GM19328 (cell line): ENCODE results near the gene NUTF2.

Experiments used
- ATAC-seq: cut with Tn5 transposase; IDR thresholded peaks from one replicate; pipeline ENCODE4 v1.9.1; 2021; ENCODE audit warnings: mild to moderate bottlenecking, moderate library complexity; ENCODE audit not compliant: unreplicated experiment

Gene NUTF2

GRCh38 chr16:67846320-67847063, at the start of gene NUTF2:
Gene NUTF2 (plus strand): TSS chr16:67846933. CDS start chr16:67865131, 18,198 bp downstream.
- ATAC-seq = peak; percentile 54

DNA sequence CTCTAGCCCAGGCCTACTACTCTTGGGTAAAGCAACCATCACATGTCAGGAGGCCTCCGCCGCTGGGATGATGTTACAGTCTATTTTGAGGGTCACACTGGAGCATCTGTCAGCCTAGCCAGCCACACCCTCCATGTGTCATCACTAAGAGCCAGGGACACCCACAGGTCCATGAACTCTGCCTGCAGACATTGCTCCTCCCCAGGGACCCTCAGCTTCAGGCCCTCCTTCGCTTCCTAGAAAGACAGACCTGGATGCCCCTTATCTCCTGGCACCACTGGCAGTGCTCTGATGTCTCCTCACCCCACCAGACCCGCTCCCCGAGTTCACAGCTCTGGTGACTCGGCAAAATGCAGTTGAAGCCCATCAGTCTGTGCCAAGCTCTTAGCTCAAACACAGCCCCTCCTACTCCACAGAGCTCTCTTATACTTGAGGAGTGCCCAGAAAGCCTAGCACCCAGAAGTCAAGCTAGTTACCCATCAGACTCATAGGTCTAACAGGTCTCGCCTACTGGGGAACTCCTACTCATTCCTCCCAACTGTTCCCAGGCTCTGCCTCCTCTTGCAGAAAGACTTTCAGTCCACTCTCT, 46.3 kb upstream of the NUTF2 start:
- ATAC-seq = no peak

DNA sequence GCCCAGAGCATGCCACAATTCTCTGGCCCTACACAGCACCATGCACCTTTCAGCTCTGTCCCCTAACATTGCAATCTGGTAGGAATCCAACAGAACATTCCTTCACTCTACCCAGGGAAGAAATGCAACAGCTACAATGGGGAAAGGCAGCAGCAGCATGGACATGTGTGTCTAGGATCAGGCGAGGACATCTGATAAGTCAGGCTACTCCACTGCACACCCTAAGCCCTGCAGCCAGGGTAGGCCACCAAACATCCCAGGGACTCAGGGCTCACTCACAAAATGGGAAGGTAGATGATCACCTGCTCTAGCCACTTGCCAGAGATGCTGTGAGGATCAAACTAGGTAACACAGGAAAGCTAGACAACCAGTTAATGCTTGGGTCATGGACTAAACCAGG, 45.5 kb upstream of the NUTF2 start:
- ATAC-seq = no peak

DNA sequence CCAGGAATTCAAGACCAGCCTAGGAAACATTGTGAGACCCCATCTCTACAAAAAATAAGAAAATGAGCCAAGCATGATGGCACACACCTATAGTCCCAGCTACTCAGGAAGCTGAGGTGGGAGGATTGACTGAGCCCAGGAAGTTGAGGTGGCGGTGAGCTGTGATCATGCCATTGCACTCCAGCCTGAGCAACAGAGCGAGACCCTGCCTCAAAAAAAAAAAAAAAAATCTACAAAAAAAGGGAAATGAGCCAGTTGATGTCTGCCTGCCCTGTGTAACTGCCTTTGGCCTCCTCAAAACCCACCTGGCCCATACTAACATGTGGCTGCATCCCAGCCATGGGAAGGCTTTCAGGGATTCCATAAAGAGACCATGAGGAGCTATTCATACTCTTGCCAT, 44.9 kb upstream of the NUTF2 start:
- ATAC-seq = no peak

- no peak for ATAC-seq
Measured at GRCh38 chr16:67803894-67804293, 42.8 kb upstream of the NUTF2 start.

GRCh38 chr16:67804853-67805542, 41.7 kb upstream of the NUTF2 start:
- ATAC-seq = no peak

DNA sequence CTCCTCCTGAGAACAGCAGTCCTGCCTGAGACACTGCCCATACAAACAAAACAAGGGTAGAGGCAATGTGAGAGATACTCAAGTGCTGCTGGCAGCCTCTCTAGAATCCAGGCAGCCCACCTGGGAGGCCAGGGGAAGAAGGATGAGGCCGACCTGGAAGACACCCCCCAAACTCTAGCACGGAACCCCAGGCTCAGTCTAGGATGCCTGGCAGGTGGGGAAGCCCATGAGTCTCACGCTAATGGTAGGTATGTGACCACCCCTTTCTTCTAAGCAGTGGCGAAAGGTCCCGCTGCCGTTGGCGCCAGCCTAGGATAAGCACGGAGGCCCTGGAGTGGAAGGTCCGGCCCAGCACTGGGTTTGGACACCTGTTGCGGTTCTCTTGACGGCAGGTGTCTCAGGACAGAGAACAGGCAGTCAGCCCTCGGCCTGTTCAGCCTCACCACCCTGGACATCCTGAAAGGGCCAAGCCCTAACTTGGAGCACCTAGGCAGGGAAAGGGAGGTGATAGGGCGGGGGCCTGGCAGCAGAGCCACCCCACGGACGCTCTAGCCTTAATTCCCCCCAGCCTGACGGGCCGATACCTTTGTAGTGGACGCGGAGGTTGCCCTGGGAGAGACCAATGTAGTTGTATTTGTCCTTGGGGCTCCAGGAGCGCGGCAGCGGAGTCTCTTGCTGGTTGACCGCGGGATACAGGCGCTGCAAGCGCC, 40.9 kb upstream of the NUTF2 start:
- no peak for ATAC-seq

- peak; percentile 88 for ATAC-seq
Measured at GRCh38 chr16:67806428-67807147, 40.1 kb upstream of the NUTF2 start, which contains the start of the genes RANBP10 and TSNAXIP1. Gene RANBP10 (minus strand): TSS chr16:67806560. CDS start chr16:67806536, 24 bp downstream. Gene TSNAXIP1 (plus strand): TSS chr16:67806889. CDS start chr16:67807150, 261 bp downstream.

GRCh38 chr16:67807148-67807682, 39.5 kb upstream of the NUTF2 start:
- ATAC-seq = peak; percentile 1

- no peak for ATAC-seq
Measured at GRCh38 chr16:67811899-67812298, 34.8 kb upstream of the NUTF2 start.

- no peak for ATAC-seq
Measured at GRCh38 chr16:67814567-67814966, 32.2 kb upstream of the NUTF2 start.

DNA sequence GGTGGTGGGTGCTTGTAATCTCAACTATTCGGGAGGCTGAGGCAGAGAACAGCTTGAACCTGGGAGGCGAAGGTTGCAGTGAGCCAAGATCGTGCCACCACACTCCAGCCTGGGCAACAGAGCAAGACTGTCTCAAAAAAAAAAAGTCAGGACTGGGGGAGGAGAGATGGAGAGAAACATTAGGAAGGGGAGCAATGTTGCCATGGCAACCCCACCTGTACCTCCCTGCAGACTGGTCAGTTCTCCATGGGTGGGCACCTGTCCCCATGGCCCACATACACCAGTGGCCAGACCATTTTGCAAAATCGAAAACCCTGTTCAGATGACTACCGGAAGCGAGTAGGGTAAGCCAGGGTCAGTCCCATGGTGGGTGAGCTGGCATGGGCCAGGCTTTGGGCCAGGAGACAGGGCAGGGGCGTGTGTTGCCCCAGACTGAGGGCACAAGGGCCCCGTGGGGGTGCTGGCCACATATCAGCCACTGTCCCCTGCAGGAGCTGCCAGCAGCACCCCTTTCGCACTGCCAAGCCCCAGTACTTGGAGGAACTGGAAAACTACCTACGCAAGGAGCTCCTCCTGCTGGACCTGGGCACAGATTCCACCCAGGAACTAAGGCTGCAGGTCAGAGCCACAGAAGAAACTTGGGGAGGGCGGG, 26.0 kb upstream of the NUTF2 start:
- ATAC-seq = no peak

- ATAC-seq = no peak
Measured at GRCh38 chr16:67822511-67822910, 24.2 kb upstream of the NUTF2 start.

GRCh38 chr16:67825119-67825518, 21.6 kb upstream of the NUTF2 start:
- ATAC-seq = no peak

GRCh38 chr16:67825906-67826305, 20.8 kb upstream of the NUTF2 start:
- no peak for ATAC-seq

GRCh38 chr16:67828651-67829050, 18.1 kb upstream of the NUTF2 start:
- ATAC-seq = no peak

DNA sequence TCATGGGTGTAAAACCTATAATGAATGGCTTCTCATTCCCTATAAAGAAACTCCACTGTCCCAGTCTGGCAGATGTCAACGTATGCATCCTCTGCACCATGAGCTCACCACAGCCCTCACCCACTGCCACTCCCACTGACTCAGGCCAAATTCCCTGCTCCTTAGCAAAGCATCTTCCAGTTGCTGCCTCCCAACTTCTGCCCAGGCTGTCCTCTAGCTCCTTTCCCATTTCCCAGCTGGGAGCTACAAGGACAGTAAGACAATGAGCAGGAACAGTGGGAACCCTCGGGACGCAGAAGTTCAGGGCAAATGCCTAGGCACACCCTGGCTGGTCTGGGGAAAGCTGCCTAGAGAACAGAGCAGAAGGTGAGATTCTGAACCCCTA, 13.7 kb upstream of the NUTF2 start:
- ATAC-seq = no peak

GRCh38 chr16:67833415-67834241, 13.1 kb upstream of the NUTF2 start:
- ATAC-seq = peak; percentile 88

GRCh38 chr16:67834242-67834614, 12.5 kb upstream of the NUTF2 start:
- no peak for ATAC-seq
